PC-9 (cell line): Measurements from ENCODE around the gene TBPL2.

Source experiments
- CTCF ChIP-seq: fragments of 200-600 bp; sonication (generic); conservative IDR thresholded peaks from 2 replicates; pipeline ENCODE4 v1.6.1; 2017; ENCODE audit warnings: mixed run types, antibody characterized with exemption, mild to moderate bottlenecking, moderate library complexity
- EZH2 ChIP-seq: fragments of 200-600 bp; sonication (generic); IDR thresholded peaks from 2 replicates; pipeline ENCODE4 v1.8.0; 2017; ENCODE audit warnings: antibody characterized with exemption, low read depth

GRCh38 chr14:55412676-55413075 is 27.7 kb downstream of the TBPL2 start:
- TF ChIP-seq CTCF (no peak), EZH2 (no peak)
